Measurements from ENCODE around the gene CMTM4. TPM values are rescaled to one million over a fixed set of nuclear protein-coding genes. Genes with fewer than 3 reads are reported as not detected.

Gene CMTM4
- total and polyA plus RNA-seq, 2 of the 8 experiments (the other 6 are each of a cell fraction or from before 2014, with no cell fraction given) = 35.3 to 51.7 TPM

GRCh38 chr16:66603537-66604375, 92.8 kb downstream of the CMTM4 start (continued):
- TF ChIP-seq BCL11A (IDR thresholded peaks at IDR 0.05; ENCODE audit: low read depth in 2 of 2, low read length in 2 of 2) (no peak), RFX5 (IDR thresholded peaks at IDR 0.05; ENCODE audit: borderline replicate concordance, low read depth, low read length) (no peak), SP1 (IDR thresholded peaks at IDR 0.05; ENCODE audit: low read depth, low read length) (no peak), BACH1 (IDR thresholded peaks at IDR 0.05; ENCODE audit: low read length) (no peak), TAF1 (IDR thresholded peaks at IDR 0.05; ENCODE audit: low read depth, low read length) (peak; percentile 55), HDAC2 (IDR thresholded peaks at IDR 0.05; ENCODE audit: borderline replicate concordance in 1 of 2, low read depth in 2 of 2, low read length in 2 of 2) (0 out of 4 replicates have a peak, but pooled peaks have one; percentile 21 to 54), TCF12 (IDR thresholded peaks at IDR 0.05; ENCODE audit: low read depth, low read length) (no peak), PHF8 (conservative IDR thresholded peaks at IDR 0.05; ENCODE audit: low read depth, low read length) (no peak), USF2 (IDR thresholded peaks at IDR 0.05; ENCODE audit: low read length) (no peak), EP300 (IDR thresholded peaks at IDR 0.05; ENCODE audit: borderline replicate concordance in 1 of 2, low read depth in 2 of 2, low read length in 2 of 2) (peak in 1 of 2 experiments; percentile 31; a peak in 1 of 3 replicates), NRF1 (IDR thresholded peaks at IDR 0.05; ENCODE audit: low read depth, low read length) (no peak), KDM1A (IDR thresholded peaks at IDR 0.05; ENCODE audit: borderline replicate concordance, low read length) (no peak), RAD21 (IDR thresholded peaks at IDR 0.05 in 1 of 2, conservative IDR thresholded peaks at IDR 0.05 in 1 of 2; ENCODE audit: low read depth in 2 of 2, low read length in 2 of 2) (no peak), FOSL1 (IDR thresholded peaks at IDR 0.05; ENCODE audit: insufficient read depth, low read depth, low read length) (no peak), SP2 (IDR thresholded peaks at IDR 0.05; ENCODE audit: low read length) (no peak), RBBP5 (IDR thresholded peaks at IDR 0.05; ENCODE audit: borderline replicate concordance, low read depth, low read length) (0 out of 2 replicates have a peak, but pooled peaks have one; percentile 37), CEBPB (IDR thresholded peaks at IDR 0.05; ENCODE audit: low read depth, low read length) (no peak), BRCA1 (IDR thresholded peaks at IDR 0.05; ENCODE audit: low read depth, low read length) (no peak), TEAD4 (IDR thresholded peaks at IDR 0.05; ENCODE audit: low read depth, low read length) (no peak), HDAC6 (IDR thresholded peaks at IDR 0.05; ENCODE audit: low read depth, low read length) (no peak), CREB1 (IDR thresholded peaks at IDR 0.05) (no peak), POU5F1 (IDR thresholded peaks at IDR 0.05; ENCODE audit: low read depth, low read length) (no peak), GABPA (IDR thresholded peaks at IDR 0.05; ENCODE audit: borderline replicate concordance, insufficient read depth, low read length) (no peak)

Measured in H1 (cell line).